Chondrocyte (in vitro differentiated cells): ENCODE data around the gene ILRUN. TPM values are rescaled to one million over a fixed set of nuclear protein-coding genes. Genes with fewer than 3 reads are reported as not detected.

Experiments
- DNase-seq: peaks from one replicate; pipeline ENCODE4 v3.0.0; 2021; ENCODE audit warnings: mixed read lengths, low spot score
- H3K27ac Mint-ChIP-seq: one replicate; pipeline ENCODE4 v1.8.0; 2021; ENCODE audit warnings: mild to moderate bottlenecking, moderate library complexity, mixed read lengths; ENCODE audit not compliant: unreplicated experiment
- H3K27me3 Mint-ChIP-seq: 2 replicates; pipeline ENCODE4 v1.8.0; 2021; ENCODE audit warnings: low read depth, mixed read lengths
- H3K36me3 Mint-ChIP-seq: 2 replicates; pipeline ENCODE4 v1.8.0; 2021; ENCODE audit warnings: low read depth, mixed read lengths
- H3K4me1 Mint-ChIP-seq: 2 replicates; pipeline ENCODE4 v1.8.0; 2021; ENCODE audit warnings: low read depth, mild to moderate bottlenecking, mixed read lengths
- H3K4me3 Mint-ChIP-seq: one replicate; pipeline ENCODE4 v1.8.0; 2021; ENCODE audit warnings: mild to moderate bottlenecking, moderate library complexity, mixed read lengths; ENCODE audit not compliant: unreplicated experiment
- H3K9me3 Mint-ChIP-seq: 2 replicates; pipeline ENCODE4 v1.8.0; 2021; ENCODE audit warnings: low read depth, mixed read lengths
- total RNA-seq: library from RNA; stranded (reverse); gene quantifications from 3 replicates; pipeline ENCODE4 v1.2.1, GENCODE V29; 2021
- TF ChIP-seq, protein P1 (sequence below): fragments of 200-600 bp; sonication (generic); IDR thresholded peaks from 2 replicates; pipeline ENCODE4 v1.5.0; 2021; ENCODE audit warnings: antibody characterized with exemption, mild to moderate bottlenecking, moderate library complexity

ILRUN gene
- total RNA-seq, 1 donor from 2014 or later = 45.9 TPM

DNA sequence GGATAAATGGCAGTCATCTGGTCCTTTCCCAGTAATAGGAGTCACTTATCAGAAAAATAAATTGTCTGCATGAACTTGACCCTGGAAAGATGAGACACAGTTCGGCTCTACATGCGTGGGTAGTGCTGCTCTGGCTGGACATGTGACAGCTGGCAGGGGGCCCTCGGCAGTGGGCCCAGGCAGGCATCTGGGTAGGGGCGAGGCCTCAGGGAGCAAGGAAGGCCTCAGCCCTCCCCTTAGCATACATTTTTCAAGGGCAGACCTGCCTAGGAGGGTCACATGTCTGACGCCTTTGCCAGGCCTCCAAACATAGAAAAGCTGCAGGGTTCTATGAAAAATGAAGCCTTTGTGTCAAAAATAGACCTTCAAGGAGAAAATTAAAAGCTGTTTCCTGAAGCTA, 12.8 kb upstream of the ILRUN start:
- Mint-ChIP-seq H3K36me3 (no peaks in the 10 kb centered on the region), H3K4me3 (no peak overlapping the region), H3K27ac (peak overlapping the region; percentile 59), H3K9me3 (no peaks in the 10 kb centered on the region), H3K4me1 (peaks cover 18% of the 10 kb centered on the region), H3K27me3 (no peaks in the 10 kb centered on the region)
- DNase-seq = no peak
- TF ChIP-seq, protein P1, sequence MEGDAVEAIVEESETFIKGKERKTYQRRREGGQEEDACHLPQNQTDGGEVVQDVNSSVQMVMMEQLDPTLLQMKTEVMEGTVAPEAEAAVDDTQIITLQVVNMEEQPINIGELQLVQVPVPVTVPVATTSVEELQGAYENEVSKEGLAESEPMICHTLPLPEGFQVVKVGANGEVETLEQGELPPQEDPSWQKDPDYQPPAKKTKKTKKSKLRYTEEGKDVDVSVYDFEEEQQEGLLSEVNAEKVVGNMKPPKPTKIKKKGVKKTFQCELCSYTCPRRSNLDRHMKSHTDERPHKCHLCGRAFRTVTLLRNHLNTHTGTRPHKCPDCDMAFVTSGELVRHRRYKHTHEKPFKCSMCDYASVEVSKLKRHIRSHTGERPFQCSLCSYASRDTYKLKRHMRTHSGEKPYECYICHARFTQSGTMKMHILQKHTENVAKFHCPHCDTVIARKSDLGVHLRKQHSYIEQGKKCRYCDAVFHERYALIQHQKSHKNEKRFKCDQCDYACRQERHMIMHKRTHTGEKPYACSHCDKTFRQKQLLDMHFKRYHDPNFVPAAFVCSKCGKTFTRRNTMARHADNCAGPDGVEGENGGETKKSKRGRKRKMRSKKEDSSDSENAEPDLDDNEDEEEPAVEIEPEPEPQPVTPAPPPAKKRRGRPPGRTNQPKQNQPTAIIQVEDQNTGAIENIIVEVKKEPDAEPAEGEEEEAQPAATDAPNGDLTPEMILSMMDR = no peak

DNA sequence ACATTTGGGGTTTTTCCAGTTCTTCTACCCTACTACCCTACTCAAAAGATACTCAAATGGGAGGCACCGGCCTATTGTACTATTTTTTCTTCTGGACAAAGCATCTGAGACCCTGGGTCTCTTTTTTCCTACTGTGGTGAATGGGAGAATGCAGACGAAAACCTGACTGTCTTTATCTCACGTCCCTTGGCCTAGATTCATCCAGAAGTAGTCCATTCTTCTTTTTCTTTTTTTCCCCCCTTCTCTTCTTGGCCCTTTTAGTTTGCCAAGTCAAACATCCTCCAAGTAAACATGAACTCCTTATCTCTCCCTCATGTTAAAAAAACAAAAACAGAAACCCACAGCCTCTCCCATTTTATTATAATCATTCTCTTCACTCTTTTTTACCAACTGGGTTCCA, 8.7 kb upstream of the ILRUN start:
- DNase-seq = no peak
- Mint-ChIP-seq H3K4me1 (peaks cover 18% of the 10 kb centered on the region), H3K36me3 (no peaks in the 10 kb centered on the region), H3K4me3 (no peak overlapping the region), H3K27ac (no peak overlapping the region), H3K27me3 (no peaks in the 10 kb centered on the region), H3K9me3 (no peaks in the 10 kb centered on the region)
- TF ChIP-seq, protein P1 = no peak

DNA sequence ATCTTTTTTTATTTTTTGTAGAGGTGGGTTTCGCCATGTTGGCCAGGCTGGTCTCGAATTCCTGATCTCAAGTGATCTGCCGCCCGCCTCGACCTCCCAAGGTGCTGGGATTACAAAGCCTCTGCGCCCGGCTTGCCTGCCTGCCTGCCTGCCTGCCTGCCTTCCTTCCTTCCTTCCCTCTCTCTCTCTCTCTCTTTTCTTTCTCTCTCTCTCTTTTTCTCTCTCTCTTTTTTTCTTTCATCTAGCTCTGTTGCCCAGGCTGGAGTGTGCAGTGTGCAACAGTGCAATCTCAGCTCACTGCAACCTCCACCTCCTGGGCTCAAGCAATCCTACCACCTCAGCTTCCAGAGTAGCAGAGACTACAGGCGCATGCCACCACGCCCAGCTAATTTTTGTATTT, 4.6 kb upstream of the ILRUN start:
- Mint-ChIP-seq H3K27ac (no peak overlapping the region), H3K9me3 (no peaks in the 10 kb centered on the region), H3K4me3 (no peak overlapping the region), H3K4me1 (peaks cover 13% of the 10 kb centered on the region), H3K36me3 (no peaks in the 10 kb centered on the region), H3K27me3 (no peaks in the 10 kb centered on the region)
- no peak for DNase-seq
- TF ChIP-seq, protein P1 = no peak

DNA sequence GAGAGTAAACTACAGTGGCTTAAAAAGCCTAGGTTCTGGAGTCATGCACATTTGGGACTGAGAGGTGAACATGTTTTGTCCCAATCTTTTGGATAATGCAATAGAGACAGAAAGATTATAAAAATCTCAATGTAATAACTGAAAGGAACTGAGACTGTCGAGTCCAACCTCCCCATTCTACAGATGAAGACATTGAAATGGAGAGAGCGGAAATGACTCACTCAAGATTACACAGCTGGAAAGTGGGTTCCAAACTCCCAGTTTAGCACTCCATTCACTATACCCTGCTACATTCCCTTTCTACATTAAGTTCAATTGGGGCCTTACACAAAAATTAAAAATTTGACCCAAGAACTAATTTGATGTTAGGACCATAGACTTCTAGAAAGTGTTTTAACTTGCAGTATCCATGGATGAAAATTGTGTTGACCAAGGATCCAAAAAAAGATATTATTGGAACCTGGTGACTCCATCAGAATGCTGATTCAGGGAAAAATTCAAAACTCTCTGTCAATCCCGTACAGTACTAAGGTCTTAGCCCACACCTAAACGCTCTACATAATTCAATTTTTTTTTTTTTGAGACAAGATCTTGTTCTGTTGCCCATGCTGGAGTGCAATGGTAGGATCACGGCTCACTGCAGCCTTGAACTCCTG, 1.5 kb upstream of the ILRUN start:
- peaks cover 35% of the 10 kb centered on the region for H3K4me1 Mint-ChIP-seq
- no peaks in the 10 kb centered on the region for H3K36me3 Mint-ChIP-seq
- TF ChIP-seq, protein P1 = no peak
- H3K9me3 Mint-ChIP-seq = no peaks in the 10 kb centered on the region
- no peak for DNase-seq
- no peak overlapping the region for H3K27ac Mint-ChIP-seq
- H3K4me3 Mint-ChIP-seq = no peak overlapping the region
- H3K27me3 Mint-ChIP-seq = no peaks in the 10 kb centered on the region

DNA sequence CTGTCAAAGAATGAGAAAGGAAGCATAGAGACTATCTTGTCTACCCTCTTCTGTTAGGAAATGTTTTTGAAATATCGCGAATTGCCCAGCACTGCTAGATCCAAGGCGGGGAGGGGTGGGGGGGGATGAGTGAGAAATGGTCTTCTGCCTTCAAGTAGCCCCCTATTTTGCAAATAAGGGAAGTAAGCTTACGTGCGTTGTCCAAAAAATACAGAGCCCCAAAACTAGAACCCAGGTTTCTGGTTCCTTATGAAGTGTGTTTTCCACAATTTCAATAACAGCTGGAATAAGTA, 923 bp upstream of the ILRUN start:
- Mint-ChIP-seq H3K9me3 (no peaks in the 10 kb centered on the region), H3K36me3 (no peaks in the 10 kb centered on the region), H3K4me1 (peaks cover 36% of the 10 kb centered on the region), H3K27ac (peak overlapping the region; percentile 98), H3K4me3 (peak overlapping the region; percentile 93), H3K27me3 (no peaks in the 10 kb centered on the region)
- DNase-seq = no peak
- TF ChIP-seq, protein P1 = no peak
